Upper lobe of right lung (tissue), 1 donor: ENCODE measurements around the gene HOXD9. TPM values are rescaled to one million over a fixed set of nuclear protein-coding genes. Genes with fewer than 3 reads are reported as not detected.
A peak's percentile ranks its signal among the peaks of the same experiment; 100 is the strongest.

ENCODE experiments used
- ATAC-seq: fragments of 200-7000 bp; cut with Tn5 transposase; one replicate; pipeline ENCODE4 v1.9.1; 2020; ENCODE audit warnings: mild to moderate bottlenecking, moderate library complexity
- DNase-seq: peaks from one replicate; pipeline ENCODE4 v3.0.0-alpha.2; 2020
- H3K27ac ChIP-seq: fragments of 200-600 bp; one replicate; pipeline ENCODE4 v1.8.0; 2022
- H3K27me3 ChIP-seq: fragments of 200-600 bp; one replicate; pipeline ENCODE4 v1.8.0; 2022; ENCODE audit warnings: mild to moderate bottlenecking
- H3K36me3 ChIP-seq: fragments of 200-600 bp; one replicate; pipeline ENCODE4 v1.8.0; 2022
- H3K4me1 ChIP-seq: fragments of 200-600 bp; one replicate; pipeline ENCODE4 v1.8.0; 2022
- H3K4me3 ChIP-seq: fragments of 200-600 bp; one replicate; pipeline ENCODE4 v1.8.0; 2022; ENCODE audit warnings: mild to moderate bottlenecking
- H3K9me3 ChIP-seq: fragments of 200-600 bp; one replicate; pipeline ENCODE4 v1.8.0; 2022
- intact Hi-C: fragments of 100-400 bp; cut with DNase I; formaldehyde crosslinking; loops from one replicate; pipeline ENCODE4 v1.11.0; 2022
- total RNA-seq: library from RNA; stranded (reverse); fragmentation: NEBNext Ultra II Directional; extraction: Animal tissue kit (Norgen Biotek cat#: 25700); gene quantifications from one replicate; pipeline ENCODE4 v1.2.1, GENCODE V29; 2021
- TF ChIP-seq, protein P1 (sequence below): fragments of 200-600 bp; IDR thresholded peaks from one replicate; pipeline ENCODE4 v1.8.0; 2022; ENCODE audit warnings: antibody characterized with exemption
- donor health status: DM: no; HTN: yes; CAD: no; lungs with severe emphysema.

HOXD9 gene
- total RNA-seq, 1 donor from 2014 or later: 1.6 TPM

DNA sequence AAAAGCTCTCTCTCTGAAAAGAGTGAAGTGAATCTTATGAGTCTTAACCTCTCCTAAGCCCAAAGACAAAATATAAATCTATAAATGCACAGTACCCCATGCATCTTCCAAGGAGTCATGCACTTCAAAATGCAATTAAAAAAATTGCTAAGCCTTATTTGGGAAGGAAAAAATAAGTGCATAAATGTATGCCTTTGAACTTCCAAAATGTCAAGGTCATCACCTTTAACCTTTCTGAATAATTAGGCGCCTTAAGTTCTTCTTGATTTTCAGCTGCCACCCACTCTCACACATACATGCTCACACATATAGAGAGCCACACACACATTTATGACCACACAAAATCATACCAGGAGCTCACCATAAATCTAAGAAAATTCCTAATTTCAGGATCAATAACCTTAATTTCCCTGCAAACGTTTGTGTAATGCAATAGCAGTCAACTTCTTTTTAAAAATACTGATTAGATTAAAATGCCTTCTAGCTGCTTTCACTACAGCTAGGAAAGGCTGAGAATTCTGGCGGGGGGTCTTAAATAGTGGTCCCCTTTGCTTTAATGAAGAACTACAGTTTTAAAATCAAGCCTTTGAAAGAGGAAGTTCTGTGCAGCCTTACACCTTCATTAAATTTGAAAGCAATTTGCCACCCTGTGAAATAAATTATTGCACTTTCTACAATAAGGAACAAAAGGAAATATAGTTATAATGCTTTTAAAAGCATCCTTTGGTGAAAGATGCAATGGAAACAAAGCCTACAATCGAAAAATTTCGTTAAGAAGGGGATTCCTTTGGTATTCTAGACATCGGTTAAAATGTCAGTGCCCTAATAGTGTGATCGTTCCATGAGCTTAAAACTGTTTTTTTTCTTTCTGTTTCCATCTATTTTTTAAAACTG lies 11.9 kb upstream of the HOXD9 start:
- H3K4me3 ChIP-seq: no peak overlapping the region
- peaks cover 98% of the 10 kb centered on the region for H3K27me3 ChIP-seq
- no peak for DNase-seq
- no peak overlapping the region for H3K27ac ChIP-seq
- no peaks in the 10 kb centered on the region for H3K36me3 ChIP-seq
- intact Hi-C loops: no loop called here
- H3K9me3 ChIP-seq: no peaks in the 10 kb centered on the region
- no peaks in the 10 kb centered on the region for H3K4me1 ChIP-seq
- ATAC-seq: no peak
- TF ChIP-seq, protein P1, sequence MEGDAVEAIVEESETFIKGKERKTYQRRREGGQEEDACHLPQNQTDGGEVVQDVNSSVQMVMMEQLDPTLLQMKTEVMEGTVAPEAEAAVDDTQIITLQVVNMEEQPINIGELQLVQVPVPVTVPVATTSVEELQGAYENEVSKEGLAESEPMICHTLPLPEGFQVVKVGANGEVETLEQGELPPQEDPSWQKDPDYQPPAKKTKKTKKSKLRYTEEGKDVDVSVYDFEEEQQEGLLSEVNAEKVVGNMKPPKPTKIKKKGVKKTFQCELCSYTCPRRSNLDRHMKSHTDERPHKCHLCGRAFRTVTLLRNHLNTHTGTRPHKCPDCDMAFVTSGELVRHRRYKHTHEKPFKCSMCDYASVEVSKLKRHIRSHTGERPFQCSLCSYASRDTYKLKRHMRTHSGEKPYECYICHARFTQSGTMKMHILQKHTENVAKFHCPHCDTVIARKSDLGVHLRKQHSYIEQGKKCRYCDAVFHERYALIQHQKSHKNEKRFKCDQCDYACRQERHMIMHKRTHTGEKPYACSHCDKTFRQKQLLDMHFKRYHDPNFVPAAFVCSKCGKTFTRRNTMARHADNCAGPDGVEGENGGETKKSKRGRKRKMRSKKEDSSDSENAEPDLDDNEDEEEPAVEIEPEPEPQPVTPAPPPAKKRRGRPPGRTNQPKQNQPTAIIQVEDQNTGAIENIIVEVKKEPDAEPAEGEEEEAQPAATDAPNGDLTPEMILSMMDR: no peak

DNA sequence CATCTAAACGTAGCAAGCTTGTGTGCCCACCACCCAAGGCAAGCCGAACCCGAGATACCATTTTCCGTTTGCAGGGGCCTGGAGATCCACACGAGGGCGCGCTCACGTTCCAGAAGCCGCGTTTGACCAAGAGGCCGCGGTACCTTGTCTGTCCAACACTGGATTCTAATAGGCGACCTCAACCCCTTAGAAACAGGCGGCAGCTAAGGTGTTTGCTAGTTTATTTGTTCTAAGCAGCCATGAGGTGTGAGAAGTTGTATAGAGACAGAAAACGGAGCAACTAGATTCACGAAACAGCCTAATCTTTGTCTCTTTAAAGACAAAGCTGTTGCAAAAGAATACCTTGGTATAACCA lies 11.2 kb upstream of the HOXD9 start:
- Histone ChIP-seq H3K4me1 (no peaks in the 10 kb centered on the region), H3K36me3 (no peaks in the 10 kb centered on the region), H3K9me3 (no peaks in the 10 kb centered on the region), H3K4me3 (no peak overlapping the region), H3K27me3 (peaks cover 98% of the 10 kb centered on the region), H3K27ac (no peak overlapping the region)
- DNase-seq: no peak
- no peak for ATAC-seq
- intact Hi-C loops: no loop called here
- TF ChIP-seq, protein P1: peak; percentile 47

DNA sequence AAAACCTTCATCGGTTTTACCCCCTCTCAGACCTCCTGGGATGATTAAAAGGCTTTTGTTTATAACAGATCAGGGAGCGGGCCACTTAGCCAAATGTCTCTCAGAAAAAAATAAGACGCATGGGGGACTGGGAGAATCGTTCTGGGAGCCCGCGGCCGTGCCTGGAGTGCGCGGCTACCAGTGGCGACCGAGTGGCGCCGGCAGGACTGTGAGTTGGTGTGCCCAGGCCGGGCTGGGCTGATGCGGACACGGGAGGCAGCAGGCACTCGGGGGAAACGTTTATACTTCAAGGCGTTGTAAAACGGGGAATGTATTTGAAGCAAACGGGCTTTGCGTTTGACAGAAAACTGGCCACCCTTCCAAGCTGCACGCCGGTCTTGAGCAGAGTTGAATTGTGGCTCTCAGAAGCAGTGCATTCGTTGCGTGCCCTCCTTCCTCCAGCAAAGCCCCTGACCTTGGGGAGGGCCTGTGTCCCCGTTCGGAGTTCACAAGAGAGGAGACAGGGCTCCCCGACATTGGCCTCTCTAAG lies 10.6 kb upstream of the HOXD9 start:
- Histone ChIP-seq H3K9me3 (no peaks in the 10 kb centered on the region), H3K27me3 (peaks cover 98% of the 10 kb centered on the region), H3K27ac (no peak overlapping the region), H3K36me3 (no peaks in the 10 kb centered on the region), H3K4me1 (no peaks in the 10 kb centered on the region), H3K4me3 (no peak overlapping the region)
- intact Hi-C loops: no loop called here
- ATAC-seq (no peak), DNase-seq (no peak)
- TF ChIP-seq, protein P1: no peak

DNA sequence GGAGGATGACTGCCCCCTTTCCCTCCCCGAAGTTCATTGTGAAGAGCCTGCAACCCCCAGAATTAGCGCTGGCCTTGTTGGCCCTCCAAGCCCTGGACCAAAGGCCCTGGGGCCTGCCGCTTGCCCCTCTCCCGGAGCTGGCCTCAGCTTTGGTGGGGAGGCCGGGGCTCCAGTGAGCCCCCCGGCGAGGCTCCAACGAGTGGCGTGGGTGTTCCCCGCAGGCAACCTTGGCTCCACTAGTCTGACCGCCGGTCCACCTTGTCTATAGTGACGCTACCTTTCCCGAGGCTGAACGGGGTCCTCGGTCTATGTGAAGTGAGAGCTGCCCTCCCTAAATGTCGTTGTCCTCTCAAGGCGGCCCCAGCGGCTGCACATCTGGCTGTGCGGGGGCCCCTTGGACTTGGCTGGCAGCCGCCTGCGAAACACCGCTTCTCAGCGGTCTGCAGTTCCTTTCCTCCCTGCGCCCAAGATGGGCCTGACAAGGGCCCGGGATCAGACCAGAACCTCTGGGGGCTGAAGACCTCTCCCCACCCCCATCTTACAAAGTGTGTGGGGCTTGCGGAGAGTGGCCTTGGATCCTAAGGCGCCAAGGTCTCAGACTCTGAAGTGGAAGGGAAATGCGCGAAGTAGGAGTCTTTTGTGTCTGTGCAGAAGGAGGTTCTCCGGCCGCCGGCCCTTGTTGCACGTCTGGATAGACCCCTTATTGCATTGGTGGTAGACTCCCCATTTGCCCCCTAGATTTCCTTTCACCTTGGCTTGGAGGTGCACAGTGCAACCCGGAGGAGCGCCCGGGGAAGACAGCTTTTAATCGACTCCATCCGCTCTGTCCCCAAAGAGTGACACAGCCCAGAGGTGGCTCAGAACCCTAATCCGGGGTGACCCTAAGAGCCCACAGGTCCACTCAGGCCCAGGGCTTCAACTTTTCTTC lies 9.9 kb upstream of the HOXD9 start:
- TF ChIP-seq, protein P1: no peak
- no peak for DNase-seq
- Histone ChIP-seq H3K9me3 (no peaks in the 10 kb centered on the region), H3K4me3 (no peak overlapping the region), H3K4me1 (no peaks in the 10 kb centered on the region), H3K27ac (no peak overlapping the region), H3K27me3 (peaks cover 100% of the 10 kb centered on the region), H3K36me3 (no peaks in the 10 kb centered on the region)
- no peak for ATAC-seq
- intact Hi-C loops: no loop called here

DNA sequence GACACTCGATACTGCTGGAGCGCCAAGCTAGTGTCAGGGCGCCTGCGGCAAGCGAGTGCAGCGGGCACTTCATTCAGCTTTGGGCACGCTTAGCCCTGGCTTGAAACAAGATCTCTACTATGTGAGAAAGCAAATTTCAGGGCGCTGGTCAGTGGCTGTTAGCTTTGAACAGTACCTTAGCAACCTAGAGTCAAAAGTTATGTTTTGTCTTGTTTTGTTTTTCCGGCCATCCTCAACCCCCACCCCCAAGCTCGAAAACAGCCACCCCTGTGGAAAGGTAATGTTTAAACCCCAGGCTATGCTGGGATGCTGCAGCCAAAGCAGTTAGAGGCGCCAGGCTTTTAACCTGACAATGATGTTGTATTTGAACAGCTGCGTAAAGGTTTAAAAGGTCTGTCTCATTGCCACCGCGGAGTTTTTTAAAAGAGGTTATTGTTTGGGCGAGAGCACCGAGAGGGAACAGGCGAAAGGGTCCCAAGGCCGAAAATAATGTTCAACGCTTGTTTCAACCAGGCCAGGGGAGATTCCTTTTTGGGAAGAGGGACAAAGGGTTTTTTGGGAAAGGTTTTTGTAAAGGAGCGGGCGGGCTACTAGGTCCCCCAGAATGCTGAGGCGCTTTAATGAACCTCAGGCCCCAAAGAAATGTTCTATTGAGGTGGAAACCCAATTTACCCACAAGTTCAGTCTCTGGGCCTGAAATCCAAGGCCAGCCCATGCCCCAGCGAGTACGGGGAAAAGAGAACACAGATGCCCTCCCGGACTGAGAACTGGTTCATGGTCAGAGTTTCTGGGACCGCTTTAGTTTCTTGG lies 8.2 kb upstream of the HOXD9 start:
- H3K9me3 ChIP-seq: no peaks in the 10 kb centered on the region
- no peaks in the 10 kb centered on the region for H3K36me3 ChIP-seq
- peaks cover 100% of the 10 kb centered on the region for H3K27me3 ChIP-seq
- H3K4me3 ChIP-seq: no peak overlapping the region
- TF ChIP-seq, protein P1: no peak
- H3K4me1 ChIP-seq: no peaks in the 10 kb centered on the region
- intact Hi-C loops: no loop called here
- H3K27ac ChIP-seq: no peak overlapping the region
- ATAC-seq (no peak), DNase-seq (no peak)
